Liver (tissue), 9 donors: Measurements from ENCODE around the gene NDUFS3. TPM values are rescaled to one million over a fixed set of nuclear protein-coding genes. Genes with fewer than 3 reads are reported as not detected.

Experiments used
- DNase-seq: peaks from one replicate; pipeline ENCODE4 v3.0.0-alpha.2; 2017; ENCODE audit warnings: low spot score
- H3K27ac ChIP-seq, 2 donors: one replicate each; pipeline ENCODE4 v1.7.0; 2013; ENCODE audit warnings: inconsistent platforms in 2 of 2, low read length in 2 of 2, control low read depth in 1 of 2, low read depth in 1 of 2, mild to moderate bottlenecking in 1 of 2
- H3K27me3 ChIP-seq, 4 donors: one replicate each; pipeline versions ENCODE4 v1.6.1 to v1.7.0; 2013; ENCODE audit warnings: low read length in 3 of 4, inconsistent platforms in 1 of 4, mild to moderate bottlenecking in 1 of 4, moderate library complexity in 1 of 4; ENCODE audit not compliant: control insufficient read depth in 4 of 4, insufficient read depth in 4 of 4
- H3K36me3 ChIP-seq, 4 donors: one replicate each; pipeline versions ENCODE4 v1.6.1 to v1.7.0; 2013; ENCODE audit warnings: low read length in 3 of 4, mild to moderate bottlenecking in 3 of 4, low read depth in 1 of 4, moderate library complexity in 1 of 4; ENCODE audit not compliant: control insufficient read depth in 4 of 4, insufficient read depth in 3 of 4
- H3K4me1 ChIP-seq, 4 donors: one replicate each; pipeline versions ENCODE4 v1.6.1 to v1.7.0; 2013; ENCODE audit warnings: low read length in 3 of 4, mild to moderate bottlenecking in 3 of 4, moderate library complexity in 1 of 4; ENCODE audit not compliant: control insufficient read depth in 4 of 4, insufficient read depth in 4 of 4
- H3K4me3 ChIP-seq, 3 donors: one replicate each; pipeline versions ENCODE4 v1.6.1 to v1.7.0; 2013; ENCODE audit warnings: low read length in 3 of 3, control low read depth in 1 of 3, low read depth in 1 of 3, mild to moderate bottlenecking in 1 of 3
- H3K9ac ChIP-seq, 2 donors: one replicate each; pipeline ENCODE4 v1.7.0; 2013; ENCODE audit warnings: low read length in 2 of 2, mild to moderate bottlenecking in 2 of 2, moderate library complexity in 2 of 2, control low read depth in 1 of 2, low read depth in 1 of 2
- H3K9me3 ChIP-seq, 4 donors: one replicate each; pipeline versions ENCODE4 v1.6.1 to v1.7.0; 2013; ENCODE audit warnings: low read length in 3 of 4; ENCODE audit not compliant: control insufficient read depth in 4 of 4
- ATF3 ChIP-seq: IDR thresholded peaks from 2 replicates; pipeline ENCODE4 v1.6.1; 2016; ENCODE audit warnings: antibody characterized with exemption
- EGR1 ChIP-seq, 2 donors: IDR thresholded peaks; 2 replicates each; pipeline ENCODE4 v1.6.1; 2016 to 2018; ENCODE audit warnings: antibody characterized with exemption in 2 of 2, low read depth in 2 of 2
- FOXA1 ChIP-seq: IDR thresholded peaks from 2 replicates; pipeline ENCODE4 v1.6.1; 2016; ENCODE audit warnings: antibody characterized with exemption
- FOXA2 ChIP-seq: IDR thresholded peaks from 2 replicates; pipeline ENCODE4 v1.6.1; 2016; ENCODE audit warnings: antibody characterized with exemption
- GABPA ChIP-seq, 2 donors: IDR thresholded peaks in 1 of 2; conservative IDR thresholded peaks in 1 of 2; 2 replicates each; pipeline ENCODE4 v1.6.1; 2016; ENCODE audit warnings: antibody characterized with exemption in 2 of 2, mild to moderate bottlenecking in 1 of 2, moderate library complexity in 1 of 2
- HNF4A ChIP-seq, 2 donors: conservative IDR thresholded peaks; 2 replicates each; pipeline ENCODE4 v1.6.1; 2016; ENCODE audit warnings: antibody characterized with exemption in 2 of 2, mild to moderate bottlenecking in 2 of 2
- HNF4G ChIP-seq: IDR thresholded peaks from 2 replicates; pipeline ENCODE4 v1.6.1; 2016; ENCODE audit warnings: antibody characterized with exemption
- JUND ChIP-seq, 2 donors: IDR thresholded peaks; 2 replicates each; pipeline ENCODE4 v1.6.1; 2016; ENCODE audit warnings: antibody characterized with exemption in 2 of 2
- NR2F2 ChIP-seq: IDR thresholded peaks from 2 replicates; pipeline ENCODE4 v1.6.1; 2016; ENCODE audit warnings: antibody characterized with exemption
- RAD21 ChIP-seq, 2 donors: IDR thresholded peaks; 2 replicates each; pipeline ENCODE4 v1.6.1; 2016; ENCODE audit warnings: antibody characterized with exemption in 2 of 2, mild to moderate bottlenecking in 2 of 2
- RXRA ChIP-seq, 2 donors: IDR thresholded peaks; 2 replicates each; pipeline ENCODE4 v1.6.1; 2017 to 2018; ENCODE audit warnings: antibody characterized with exemption in 2 of 2, mild to moderate bottlenecking in 1 of 2
- SP1 ChIP-seq: IDR thresholded peaks from 2 replicates; pipeline ENCODE4 v1.6.1; 2018; ENCODE audit warnings: antibody characterized with exemption, mild to moderate bottlenecking
- TAF1 ChIP-seq: conservative IDR thresholded peaks from 2 replicates; pipeline ENCODE4 v1.6.1; 2016; ENCODE audit warnings: antibody characterized with exemption, mild to moderate bottlenecking
- YY1 ChIP-seq: IDR thresholded peaks from 2 replicates; pipeline ENCODE4 v1.6.1; 2016; ENCODE audit warnings: antibody characterized with exemption, mild to moderate bottlenecking
- WGBS: extraction: QIAGEN DNeasy Blood & Tissue Kit; methylation state at CpG from one replicate; pipeline ENCODE4 v1.1.7; 2013; 5-methylcytosine and 5-hydroxymethylcytosine counted together
- polyA plus RNA-seq, 2 donors: library from polyadenylated mRNA; stranded (reverse) in 1 of 2; unstranded in 1 of 2; fragments of 200-250 nt in 1 of 2; fragments of >200 nt in 1 of 2; fragmentation: Nextera tagmentation in 1 of 2; extraction: Ambion mirVana in 1 of 2; gene quantifications; one replicate each; pipeline versions ENCODE4 v1.2.1 to v1.2.3, GENCODE V29; 2013 to 2015
- total RNA-seq, 2 donors: library from RNA; depleted of rRNA; stranded (reverse); fragments of >200 nt; gene quantifications; one replicate each; pipeline ENCODE4 v1.2.3, GENCODE V29; 2014
- TF ChIP-seq, protein P1 (sequence below): IDR thresholded peaks from 2 replicates; pipeline ENCODE4 v1.6.1; 2016; ENCODE audit warnings: antibody characterized with exemption, mild to moderate bottlenecking
- TF ChIP-seq, protein P2 (sequence below): IDR thresholded peaks from 2 replicates; pipeline ENCODE4 v1.6.1; 2016; ENCODE audit warnings: antibody characterized with exemption
- TF ChIP-seq, protein P3 (sequence below): fragments of 150-350 bp; IDR thresholded peaks from 2 replicates; pipeline ENCODE4 v1.5.1; 2017; ENCODE audit warnings: improper control_type of control experiment, low read depth, low read length; ENCODE audit not compliant: missing input control
- TF ChIP-seq, protein P4 (sequence below): IDR thresholded peaks from 2 replicates; pipeline ENCODE4 v1.6.1; 2016; ENCODE audit warnings: antibody characterized with exemption
- donor health status: healthy.
- donor health status: healthy.
- donor health status: healthy.
- donor health status: healthy.
- donor health status: healthy.

Gene NDUFS3
- total RNA-seq (10 to 100 TPM; 43.8 to 55.0 TPM), polyA plus RNA-seq (100 to 1,000 TPM in 1 of 2 donors, 10 to 100 TPM in 1; 80.6 to 101 TPM)

GRCh38 chr11:47578524-47579494 lies at the start of gene NDUFS3, which contains the start of gene KBTBD4:
NDUFS3 (plus strand) TSS chr11:47579074; CDS start chr11:47579092, 18 bp downstream.
KBTBD4 (minus strand) TSS chr11:47578970; CDS start chr11:47578951, 19 bp downstream.
- peak; percentile 96 for DNase-seq
- Histone ChIP-seq H3K27ac (peak within 1 kb of the TSS; percentile 81 to 90), H3K27me3 (no peaks in the 10 kb centered on the region), H3K9ac (peak within 1 kb of the TSS; percentile 44 to 83), H3K9me3 (no peaks in the 10 kb centered on the region), H3K36me3 (peaks cover 5 to 35% (median 24%) of the 10 kb centered on the region in 4 donors), H3K4me1 (peaks cover 5 to 34% (median 27%) of the 10 kb centered on the region in 4 donors), H3K4me3 (peak within 1 kb of the TSS; percentile 78 to 90 (median 89))
- WGBS = under 1% methylated on average over 72 of the region's 72 CpGs
- TF ChIP-seq, protein P1, sequence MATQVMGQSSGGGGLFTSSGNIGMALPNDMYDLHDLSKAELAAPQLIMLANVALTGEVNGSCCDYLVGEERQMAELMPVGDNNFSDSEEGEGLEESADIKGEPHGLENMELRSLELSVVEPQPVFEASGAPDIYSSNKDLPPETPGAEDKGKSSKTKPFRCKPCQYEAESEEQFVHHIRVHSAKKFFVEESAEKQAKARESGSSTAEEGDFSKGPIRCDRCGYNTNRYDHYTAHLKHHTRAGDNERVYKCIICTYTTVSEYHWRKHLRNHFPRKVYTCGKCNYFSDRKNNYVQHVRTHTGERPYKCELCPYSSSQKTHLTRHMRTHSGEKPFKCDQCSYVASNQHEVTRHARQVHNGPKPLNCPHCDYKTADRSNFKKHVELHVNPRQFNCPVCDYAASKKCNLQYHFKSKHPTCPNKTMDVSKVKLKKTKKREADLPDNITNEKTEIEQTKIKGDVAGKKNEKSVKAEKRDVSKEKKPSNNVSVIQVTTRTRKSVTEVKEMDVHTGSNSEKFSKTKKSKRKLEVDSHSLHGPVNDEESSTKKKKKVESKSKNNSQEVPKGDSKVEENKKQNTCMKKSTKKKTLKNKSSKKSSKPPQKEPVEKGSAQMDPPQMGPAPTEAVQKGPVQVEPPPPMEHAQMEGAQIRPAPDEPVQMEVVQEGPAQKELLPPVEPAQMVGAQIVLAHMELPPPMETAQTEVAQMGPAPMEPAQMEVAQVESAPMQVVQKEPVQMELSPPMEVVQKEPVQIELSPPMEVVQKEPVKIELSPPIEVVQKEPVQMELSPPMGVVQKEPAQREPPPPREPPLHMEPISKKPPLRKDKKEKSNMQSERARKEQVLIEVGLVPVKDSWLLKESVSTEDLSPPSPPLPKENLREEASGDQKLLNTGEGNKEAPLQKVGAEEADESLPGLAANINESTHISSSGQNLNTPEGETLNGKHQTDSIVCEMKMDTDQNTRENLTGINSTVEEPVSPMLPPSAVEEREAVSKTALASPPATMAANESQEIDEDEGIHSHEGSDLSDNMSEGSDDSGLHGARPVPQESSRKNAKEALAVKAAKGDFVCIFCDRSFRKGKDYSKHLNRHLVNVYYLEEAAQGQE = peak; percentile 75
- TF ChIP-seq FOXA1 (peak; percentile 10), YY1 (peak; percentile 96), JUND (IDR thresholded peaks at IDR 0.05) (no peak), RAD21 (IDR thresholded peaks at IDR 0.05) (peak; percentile 51 to 55), GABPA (IDR thresholded peaks at IDR 0.05 in 1 of 2, conservative IDR thresholded peaks at IDR 0.05 in 1 of 2) (peak; percentile 100), NR2F2 (peak; percentile 60), ATF3 (no peak), RXRA (IDR thresholded peaks at IDR 0.05) (peak; percentile 25 to 39), HNF4A (conservative IDR thresholded peaks at IDR 0.05) (peak in 1 of 2 donors; percentile 7), SP1 (peak; percentile 52), FOXA2 (no peak), TAF1 (peak; percentile 26), EGR1 (IDR thresholded peaks at IDR 0.05; ENCODE audit: low read depth in 2 of 2) (peak; percentile 79 to 87), HNF4G (no peak)
- TF ChIP-seq, protein P2, sequence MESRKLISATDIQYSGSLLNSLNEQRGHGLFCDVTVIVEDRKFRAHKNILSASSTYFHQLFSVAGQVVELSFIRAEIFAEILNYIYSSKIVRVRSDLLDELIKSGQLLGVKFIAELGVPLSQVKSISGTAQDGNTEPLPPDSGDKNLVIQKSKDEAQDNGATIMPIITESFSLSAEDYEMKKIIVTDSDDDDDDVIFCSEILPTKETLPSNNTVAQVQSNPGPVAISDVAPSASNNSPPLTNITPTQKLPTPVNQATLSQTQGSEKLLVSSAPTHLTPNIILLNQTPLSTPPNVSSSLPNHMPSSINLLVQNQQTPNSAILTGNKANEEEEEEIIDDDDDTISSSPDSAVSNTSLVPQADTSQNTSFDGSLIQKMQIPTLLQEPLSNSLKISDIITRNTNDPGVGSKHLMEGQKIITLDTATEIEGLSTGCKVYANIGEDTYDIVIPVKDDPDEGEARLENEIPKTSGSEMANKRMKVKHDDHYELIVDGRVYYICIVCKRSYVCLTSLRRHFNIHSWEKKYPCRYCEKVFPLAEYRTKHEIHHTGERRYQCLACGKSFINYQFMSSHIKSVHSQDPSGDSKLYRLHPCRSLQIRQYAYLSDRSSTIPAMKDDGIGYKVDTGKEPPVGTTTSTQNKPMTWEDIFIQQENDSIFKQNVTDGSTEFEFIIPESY = no peak
- TF ChIP-seq, protein P3, sequence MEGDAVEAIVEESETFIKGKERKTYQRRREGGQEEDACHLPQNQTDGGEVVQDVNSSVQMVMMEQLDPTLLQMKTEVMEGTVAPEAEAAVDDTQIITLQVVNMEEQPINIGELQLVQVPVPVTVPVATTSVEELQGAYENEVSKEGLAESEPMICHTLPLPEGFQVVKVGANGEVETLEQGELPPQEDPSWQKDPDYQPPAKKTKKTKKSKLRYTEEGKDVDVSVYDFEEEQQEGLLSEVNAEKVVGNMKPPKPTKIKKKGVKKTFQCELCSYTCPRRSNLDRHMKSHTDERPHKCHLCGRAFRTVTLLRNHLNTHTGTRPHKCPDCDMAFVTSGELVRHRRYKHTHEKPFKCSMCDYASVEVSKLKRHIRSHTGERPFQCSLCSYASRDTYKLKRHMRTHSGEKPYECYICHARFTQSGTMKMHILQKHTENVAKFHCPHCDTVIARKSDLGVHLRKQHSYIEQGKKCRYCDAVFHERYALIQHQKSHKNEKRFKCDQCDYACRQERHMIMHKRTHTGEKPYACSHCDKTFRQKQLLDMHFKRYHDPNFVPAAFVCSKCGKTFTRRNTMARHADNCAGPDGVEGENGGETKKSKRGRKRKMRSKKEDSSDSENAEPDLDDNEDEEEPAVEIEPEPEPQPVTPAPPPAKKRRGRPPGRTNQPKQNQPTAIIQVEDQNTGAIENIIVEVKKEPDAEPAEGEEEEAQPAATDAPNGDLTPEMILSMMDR = no peak
- TF ChIP-seq, protein P4, sequence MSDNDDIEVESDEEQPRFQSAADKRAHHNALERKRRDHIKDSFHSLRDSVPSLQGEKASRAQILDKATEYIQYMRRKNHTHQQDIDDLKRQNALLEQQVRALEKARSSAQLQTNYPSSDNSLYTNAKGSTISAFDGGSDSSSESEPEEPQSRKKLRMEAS = peak; percentile 88
